GM23338 (cell line): ENCODE measurements around the gene UTP11. TPM values are rescaled to one million over a fixed set of nuclear protein-coding genes. Genes with fewer than 3 reads are reported as not detected.

Source experiments
- ATAC-seq: fragments of 200-7000 bp; cut with Tn5 transposase; 3 replicates; pipeline ENCODE4 v1.9.1; 2020
- DNase-seq: peaks from one replicate; pipeline ENCODE4 v3.0.0-alpha.2; 2015; ENCODE audit warnings: low spot score
- H2AFZ ChIP-seq: fragments of 200-600 bp; sonication (generic); 2 replicates; pipeline ENCODE4 v1.8.0; 2016; ENCODE audit warnings: antibody characterized with exemption, mild to moderate bottlenecking, moderate library complexity
- H3F3A ChIP-seq: fragments of 200-600 bp; sonication (generic); replicated peaks from 2 replicates; pipeline ENCODE4 v1.8.0; 2017; ENCODE audit warnings: antibody characterized with exemption, mixed run types, low read depth
- H3K27ac ChIP-seq: fragments of 200-600 bp; sonication (generic); 2 replicates; pipeline ENCODE4 v1.6.1; 2016; ENCODE audit warnings: low read depth
- H3K27me3 ChIP-seq: fragments of 200-600 bp; sonication (generic); 2 replicates; pipeline ENCODE4 v1.8.0; 2016; ENCODE audit warnings: mild to moderate bottlenecking, mixed run types, moderate library complexity; ENCODE audit not compliant: insufficient read depth
- H3K36me3 ChIP-seq: fragments of 200-600 bp; sonication (generic); 2 replicates; pipeline ENCODE4 v1.8.0; 2016; ENCODE audit warnings: mild to moderate bottlenecking; ENCODE audit not compliant: insufficient read depth
- H3K4me1 ChIP-seq: fragments of 200-600 bp; sonication (generic); 2 replicates; pipeline ENCODE4 v1.8.0; 2016; ENCODE audit warnings: mild to moderate bottlenecking, moderate library complexity; ENCODE audit not compliant: insufficient read depth
- H3K4me2 ChIP-seq: fragments of 200-600 bp; sonication (generic); 2 replicates; pipeline ENCODE4 v1.7.1; 2017; ENCODE audit warnings: mixed run types
- H3K4me3 ChIP-seq: fragments of 200-600 bp; sonication (generic); 2 replicates; pipeline ENCODE4 v1.6.1; 2016; ENCODE audit warnings: mixed run types
- H3K79me2 ChIP-seq: fragments of 200-600 bp; sonication (generic); replicated peaks from 2 replicates; pipeline ENCODE4 v1.8.0; 2017; ENCODE audit warnings: mild to moderate bottlenecking; ENCODE audit not compliant: insufficient read depth
- H3K9me2 ChIP-seq: fragments of 200-600 bp; sonication (generic); 2 replicates; pipeline ENCODE4 v1.8.0; 2017; ENCODE audit not compliant: insufficient read depth
- H4K20me1 ChIP-seq: fragments of 200-600 bp; sonication (generic); replicated peaks from 2 replicates; pipeline ENCODE4 v1.8.0; 2017; ENCODE audit warnings: mild to moderate bottlenecking; ENCODE audit not compliant: insufficient read depth
- H3K27ac Mint-ChIP-seq: 2 replicates; pipeline ENCODE4 v1.8.0; 2020; ENCODE audit warnings: inconsistent platforms, mild to moderate bottlenecking, moderate library complexity, mixed read lengths
- H3K27me3 Mint-ChIP-seq: 3 replicates; pipeline ENCODE4 v1.8.0; 2022; ENCODE audit warnings: low read depth, mild to moderate bottlenecking, moderate library complexity, mixed read lengths, inconsistent platforms; ENCODE audit not compliant: insufficient read depth, poor library complexity
- H3K36me3 Mint-ChIP-seq: 3 replicates; pipeline ENCODE4 v1.8.0; 2021; ENCODE audit warnings: low read depth, mild to moderate bottlenecking, inconsistent platforms, moderate library complexity, mixed read lengths
- H3K4me1 Mint-ChIP-seq: 3 replicates; pipeline ENCODE4 v1.8.0; 2020; ENCODE audit warnings: mild to moderate bottlenecking, inconsistent platforms, mixed read lengths
- H3K4me3 Mint-ChIP-seq: 3 replicates; pipeline ENCODE4 v1.8.0; 2021; ENCODE audit warnings: moderate library complexity, mild to moderate bottlenecking, inconsistent platforms, mixed read lengths
- H3K9me3 Mint-ChIP-seq: 3 replicates; pipeline ENCODE4 v1.8.0; 2020; ENCODE audit warnings: moderate library complexity, mild to moderate bottlenecking, inconsistent platforms, mixed read lengths
- CTCF ChIP-seq, 2 experiments: fragments of 200-600 bp in 1 of 2; sonication (generic) in 1 of 2; conservative IDR thresholded peaks; 2 replicates each; pipeline versions ENCODE4 v1.5.1 to v1.6.1; 2016 to 2017; ENCODE audit warnings: antibody characterized with exemption in 2 of 2, low read depth in 2 of 2, mild to moderate bottlenecking in 2 of 2, moderate library complexity in 1 of 2
- ETS1 ChIP-seq: IDR thresholded peaks from 2 replicates; pipeline ENCODE4 v1.6.1; 2016; ENCODE audit warnings: antibody characterized with exemption
- EZH2phosphoT487 ChIP-seq: fragments of 200-600 bp; sonication (generic); IDR thresholded peaks from one replicate; pipeline ENCODE4 v1.8.1; 2018; ENCODE audit warnings: antibody characterized with exemption; ENCODE audit not compliant: unreplicated experiment
- NANOG ChIP-seq: IDR thresholded peaks from 2 replicates; pipeline ENCODE4 v1.6.1; 2016; ENCODE audit warnings: antibody characterized with exemption, borderline replicate concordance
- ZNF114 ChIP-seq: fragments of 250-450 bp; sonication (Bioruptor Pico); IDR thresholded peaks from 2 replicates; pipeline ENCODE4 v1.5.0; 2020; ENCODE audit warnings: mild to moderate bottlenecking, moderate library complexity
- ZNF331 ChIP-seq: fragments of 250-450 bp; sonication (Bioruptor Pico); IDR thresholded peaks from 2 replicates; pipeline ENCODE4 v1.5.0; 2020; ENCODE audit warnings: low read depth, mild to moderate bottlenecking, moderate library complexity
- ZNF462 ChIP-seq: fragments of 250-450 bp; sonication (Bioruptor Pico); IDR thresholded peaks from 2 replicates; pipeline ENCODE4 v1.5.0; 2020; ENCODE audit warnings: mild to moderate bottlenecking, moderate library complexity
- polyA plus RNA-seq: library from polyadenylated mRNA; unstranded; fragments of >200 nt; fragmentation: Nextera tagmentation; extraction: Ambion mirVana; gene quantifications from 2 replicates; pipeline ENCODE4 v1.2.1, GENCODE V29; 2016
- total RNA-seq: library from RNA; depleted of rRNA; stranded (reverse); fragments of >200 nt; shearing (Covaris generic); gene quantifications from 2 replicates; pipeline ENCODE4 v1.2.3, GENCODE V29; 2014

UTP11 gene
- total and polyA plus RNA-seq, 2 experiments from 2014 or later: 67.8 to 105 TPM

GRCh38 chr1:38000529-38001455 lies 11.7 kb upstream of the UTP11 start:
- H3K36me3 Mint-ChIP-seq: peaks cover 23% of the 10 kb centered on the region
- Histone ChIP-seq H3K27ac (peak overlapping the region; percentile 96), H3F3A (peaks cover 22% of the 10 kb centered on the region; the same call in 1 of the 2 replicates), H3K4me2 (peak overlapping the region; percentile 68), H3K79me2 (peaks cover 35% of the 10 kb centered on the region), H4K20me1 (0 out of 2 replicates have a peak, but pooled peaks cover 7% of the 10 kb centered on the region), H3K27me3 (no peaks in the 10 kb centered on the region), H3K36me3 (peaks cover 15% of the 10 kb centered on the region; the same call in 1 of the 2 replicates), H2AFZ (no peak overlapping the region), H3K4me1 (peaks cover 59% of the 10 kb centered on the region), H3K4me3 (peak overlapping the region; percentile 34), H3K9me2 (no peaks in the 10 kb centered on the region)
- H3K4me3 Mint-ChIP-seq: peak overlapping the region; percentile 60
- H3K27me3 Mint-ChIP-seq: peaks cover 24% of the 10 kb centered on the region
- peak overlapping the region; percentile 98 for H3K27ac Mint-ChIP-seq
- no peaks in the 10 kb centered on the region; the same call in 2 of the 3 replicates for H3K9me3 Mint-ChIP-seq
- TF ChIP-seq ETS1 (no peak), ZNF114 (CRISPR knock-in tag) (no peak), ZNF331 (no peak), CTCF (conservative IDR thresholded peaks at IDR 0.05; ENCODE audit: low read depth in 2 of 2) (no peak), NANOG (no peak), EZH2phosphoT487 (no peak), ZNF462 (CRISPR knock-in tag) (no peak)
- peak; percentile 83 for DNase-seq
- peak; percentile 19 for ATAC-seq
- H3K4me1 Mint-ChIP-seq: peaks cover 63% of the 10 kb centered on the region
